ENCODE data around the gene SLC4A9.

SLC4A9 gene

GRCh38 chr5:140339636-140340035 lies 20.4 kb upstream of the SLC4A9 start:
- H3K79me2 ChIP-seq (ENCODE audit: insufficient read depth, low read length) = no peaks in the 10 kb centered on the region; the same call in 1 of the 2 replicates
- no peak overlapping the region for H3K4me2 ChIP-seq (ENCODE audit: low read length)
- no peak overlapping the region for H2AFZ ChIP-seq (ENCODE audit: low read length)
- H3K9ac ChIP-seq (ENCODE audit: low read length) = no peak overlapping the region
- H4K20me1 ChIP-seq (ENCODE audit: insufficient read depth, low read length) = no peaks in the 10 kb centered on the region
- no peak overlapping the region for H3K4me3 ChIP-seq (ENCODE audit: low read depth, low read length, poor library complexity, severe bottlenecking)
- H3K4me1 ChIP-seq (ENCODE audit: insufficient read depth, low read length, severe bottlenecking) = peaks cover 25% of the 10 kb centered on the region
- H3F3A ChIP-seq (ENCODE audit: insufficient read depth, low read length) = no peaks in the 10 kb centered on the region
- TF ChIP-seq, protein P1, sequence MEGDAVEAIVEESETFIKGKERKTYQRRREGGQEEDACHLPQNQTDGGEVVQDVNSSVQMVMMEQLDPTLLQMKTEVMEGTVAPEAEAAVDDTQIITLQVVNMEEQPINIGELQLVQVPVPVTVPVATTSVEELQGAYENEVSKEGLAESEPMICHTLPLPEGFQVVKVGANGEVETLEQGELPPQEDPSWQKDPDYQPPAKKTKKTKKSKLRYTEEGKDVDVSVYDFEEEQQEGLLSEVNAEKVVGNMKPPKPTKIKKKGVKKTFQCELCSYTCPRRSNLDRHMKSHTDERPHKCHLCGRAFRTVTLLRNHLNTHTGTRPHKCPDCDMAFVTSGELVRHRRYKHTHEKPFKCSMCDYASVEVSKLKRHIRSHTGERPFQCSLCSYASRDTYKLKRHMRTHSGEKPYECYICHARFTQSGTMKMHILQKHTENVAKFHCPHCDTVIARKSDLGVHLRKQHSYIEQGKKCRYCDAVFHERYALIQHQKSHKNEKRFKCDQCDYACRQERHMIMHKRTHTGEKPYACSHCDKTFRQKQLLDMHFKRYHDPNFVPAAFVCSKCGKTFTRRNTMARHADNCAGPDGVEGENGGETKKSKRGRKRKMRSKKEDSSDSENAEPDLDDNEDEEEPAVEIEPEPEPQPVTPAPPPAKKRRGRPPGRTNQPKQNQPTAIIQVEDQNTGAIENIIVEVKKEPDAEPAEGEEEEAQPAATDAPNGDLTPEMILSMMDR (IDR thresholded peaks at IDR 0.05; ENCODE audit: low read length) = no peak
- TF ChIP-seq EZH2 (IDR thresholded peaks at IDR 0.05; ENCODE audit: borderline replicate concordance, low read length) = no peak
- H3K27ac ChIP-seq (ENCODE audit: low read depth, low read length, poor library complexity, severe bottlenecking) = no peak overlapping the region
- H3K9me2 ChIP-seq (ENCODE audit: low read depth, low read length) = no peaks in the 10 kb centered on the region
- no peaks in the 10 kb centered on the region for H3K27me3 ChIP-seq (ENCODE audit: insufficient read depth, low read length)
- H3K9me3 ChIP-seq (ENCODE audit: low read length) = no peaks in the 10 kb centered on the region
- H3K36me3 ChIP-seq (ENCODE audit: insufficient read depth, low read length) = peaks cover 48% of the 10 kb centered on the region

DNA sequence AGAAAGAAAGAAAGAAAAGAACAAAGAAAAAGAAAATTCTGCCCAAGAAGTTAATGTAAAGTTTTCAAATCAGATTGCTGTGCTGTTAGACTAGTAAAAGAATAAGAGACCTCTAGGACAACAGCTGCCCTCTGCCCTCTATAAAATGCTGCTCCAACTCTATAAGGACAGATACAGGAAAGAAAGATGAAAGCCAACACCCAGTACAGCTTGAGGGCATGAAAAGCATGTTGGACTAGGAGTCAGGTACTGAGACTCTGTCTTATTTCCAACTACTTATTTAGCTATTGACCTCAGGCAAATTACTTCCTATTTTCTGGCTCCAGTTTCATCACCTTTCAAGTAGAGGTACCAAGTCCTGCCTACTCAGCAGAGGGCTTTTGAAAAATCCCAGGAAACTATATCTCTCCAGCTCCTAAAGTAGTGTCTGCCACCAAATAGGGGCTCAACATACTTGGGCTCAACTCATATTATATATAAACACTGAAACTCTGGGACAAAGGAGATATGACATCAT lies 19.3 kb upstream of the SLC4A9 start:
- Histone ChIP-seq H3K4me3 (ENCODE audit: low read depth, low read length, poor library complexity, severe bottlenecking) (no peak overlapping the region), H3K27ac (ENCODE audit: low read depth, low read length, poor library complexity, severe bottlenecking) (no peak overlapping the region), H3K9me2 (ENCODE audit: low read depth, low read length) (no peaks in the 10 kb centered on the region), H3K4me2 (ENCODE audit: low read length) (no peak overlapping the region), H3K9me3 (ENCODE audit: low read length) (no peaks in the 10 kb centered on the region), H2AFZ (ENCODE audit: low read length) (no peak overlapping the region), H3K79me2 (ENCODE audit: insufficient read depth, low read length) (peaks cover 10% of the 10 kb centered on the region; the same call in 1 of the 2 replicates), H3K4me1 (ENCODE audit: insufficient read depth, low read length, severe bottlenecking) (peaks cover 35% of the 10 kb centered on the region), H3K9ac (ENCODE audit: low read length) (no peak overlapping the region), H3F3A (ENCODE audit: insufficient read depth, low read length) (no peaks in the 10 kb centered on the region), H4K20me1 (ENCODE audit: insufficient read depth, low read length) (no peaks in the 10 kb centered on the region), H3K36me3 (ENCODE audit: insufficient read depth, low read length) (peaks cover 46% of the 10 kb centered on the region), H3K27me3 (ENCODE audit: insufficient read depth, low read length) (no peaks in the 10 kb centered on the region)
- TF ChIP-seq, protein P1 (IDR thresholded peaks at IDR 0.05; ENCODE audit: low read length) = no peak
- TF ChIP-seq EZH2 (IDR thresholded peaks at IDR 0.05; ENCODE audit: borderline replicate concordance, low read length) = no peak

DNA sequence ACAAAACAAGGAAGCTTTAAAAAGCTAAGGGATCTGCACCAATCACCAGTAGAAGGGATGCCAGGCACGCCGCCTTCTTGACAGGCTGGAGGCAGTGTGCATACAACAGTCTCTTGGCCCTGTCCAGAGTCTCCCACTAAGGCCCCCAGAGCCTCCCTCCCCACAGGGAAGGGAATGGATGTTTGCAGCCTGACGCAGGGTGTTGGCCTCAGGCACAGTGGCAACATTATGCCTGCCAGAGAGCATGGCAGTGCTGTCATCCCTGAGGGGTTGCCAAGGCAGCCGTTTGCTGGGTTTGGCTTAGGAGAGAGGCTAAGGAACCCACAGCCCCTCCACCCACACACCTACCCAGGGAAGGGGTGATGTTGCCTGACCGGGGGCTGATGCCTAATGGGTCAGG lies 18.4 kb upstream of the SLC4A9 start:
- no peaks in the 10 kb centered on the region for H3K27me3 ChIP-seq (ENCODE audit: insufficient read depth, low read length)
- no peaks in the 10 kb centered on the region for H3F3A ChIP-seq (ENCODE audit: insufficient read depth, low read length)
- no peak overlapping the region for H3K4me3 ChIP-seq (ENCODE audit: low read depth, low read length, poor library complexity, severe bottlenecking)
- H3K9me3 ChIP-seq (ENCODE audit: low read length) = no peaks in the 10 kb centered on the region
- H3K9ac ChIP-seq (ENCODE audit: low read length) = no peak overlapping the region
- no peaks in the 10 kb centered on the region for H4K20me1 ChIP-seq (ENCODE audit: insufficient read depth, low read length)
- TF ChIP-seq, protein P1 (IDR thresholded peaks at IDR 0.05; ENCODE audit: low read length) = no peak
- TF ChIP-seq EZH2 (IDR thresholded peaks at IDR 0.05; ENCODE audit: borderline replicate concordance, low read length) = no peak
- H3K4me2 ChIP-seq (ENCODE audit: low read length) = peak overlapping the region; percentile 47; the same call in 1 of the 2 replicates
- no peak overlapping the region for H2AFZ ChIP-seq (ENCODE audit: low read length)
- no peaks in the 10 kb centered on the region for H3K9me2 ChIP-seq (ENCODE audit: low read depth, low read length)
- peaks cover 40% of the 10 kb centered on the region for H3K4me1 ChIP-seq (ENCODE audit: insufficient read depth, low read length, severe bottlenecking)
- H3K36me3 ChIP-seq (ENCODE audit: insufficient read depth, low read length) = peaks cover 39% of the 10 kb centered on the region; the same call in 1 of the 2 replicates
- peaks cover 11% of the 10 kb centered on the region; the same call in 1 of the 2 replicates for H3K79me2 ChIP-seq (ENCODE audit: insufficient read depth, low read length)
- peak overlapping the region; percentile 16 for H3K27ac ChIP-seq (ENCODE audit: low read depth, low read length, poor library complexity, severe bottlenecking)
